SK-N-MC (cell line): Measurements from ENCODE around the gene TIAM1.
A peak's percentile ranks its signal among the peaks of the same experiment; 100 is the strongest.

Source experiments
- DNase-seq: peaks from one replicate; pipeline ENCODE4 v3.0.0-alpha.2; 2011; ENCODE audit warnings: low read depth, low spot score
- H3K27ac ChIP-seq: fragments of 200-600 bp; sonication (generic); 2 replicates; pipeline ENCODE4 v1.5.1; 2016; ENCODE audit warnings: mixed run types
- H3K36me3 ChIP-seq: fragments of 200-600 bp; sonication (generic); 2 replicates; pipeline ENCODE4 v1.6.1; 2017; ENCODE audit warnings: antibody characterized with exemption, low read length, mixed read lengths; ENCODE audit not compliant: insufficient read depth
- H3K4me3 ChIP-seq: fragments of 200-600 bp; sonication (generic); 2 replicates; pipeline ENCODE4 v1.5.1; 2016
- H3K9ac ChIP-seq: fragments of 200-600 bp; sonication (generic); 2 replicates; pipeline ENCODE4 v1.8.0; 2017; ENCODE audit warnings: mixed run types, mixed read lengths; ENCODE audit not compliant: insufficient read length
- H3K9me3 ChIP-seq: fragments of 200-600 bp; sonication (generic); 2 replicates; pipeline ENCODE4 v1.6.1; 2017; ENCODE audit warnings: low read depth, mild to moderate bottlenecking, antibody characterized with exemption, low read length, moderate library complexity, mixed read lengths
- EZH2 ChIP-seq: fragments of 200-600 bp; sonication (generic); IDR thresholded peaks from one replicate; pipeline ENCODE4 v1.6.1; 2017; ENCODE audit warnings: antibody characterized with exemption
- FOXP2 ChIP-seq: optimal IDR thresholded peaks from 2 replicates; pipeline ENCODE3; 2011; ENCODE audit warnings: mild to moderate bottlenecking, moderate library complexity; ENCODE audit not compliant: insufficient read depth; ENCODE audit errors: extremely low read length, control extremely low read depth
- POLR2AphosphoS5 ChIP-seq: IDR thresholded peaks from 2 replicates; pipeline ENCODE4 v1.6.1; 2012; ENCODE audit warnings: mild to moderate bottlenecking, low read depth, low read length, borderline replicate concordance

TIAM1 gene

DNA sequence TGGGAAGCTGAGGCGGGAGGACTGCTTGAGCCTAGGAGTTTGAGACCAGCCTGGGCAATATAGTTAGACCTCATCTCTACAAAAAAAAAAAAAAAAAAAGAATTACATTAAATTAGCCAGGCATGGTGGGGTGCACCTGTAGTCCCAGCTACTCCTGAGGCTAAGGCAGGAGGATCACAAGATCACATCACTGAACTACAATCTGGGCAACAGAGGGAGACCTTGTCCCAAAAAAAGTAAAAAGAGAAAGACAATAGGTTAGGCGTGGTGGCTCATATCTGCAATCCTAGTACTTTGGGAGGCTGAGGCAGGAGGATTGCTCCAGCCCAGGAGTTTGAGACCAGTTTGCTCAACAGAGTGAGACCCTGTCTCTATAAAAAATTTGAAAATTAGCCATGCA, 130.3 kb downstream of the TIAM1 start:
- no peak overlapping the region for H3K4me3 ChIP-seq
- no peak overlapping the region for H3K9ac ChIP-seq
- no peaks in the 10 kb centered on the region for H3K36me3 ChIP-seq
- H3K27ac ChIP-seq: no peak overlapping the region
- TF ChIP-seq POLR2AphosphoS5 (no peak), FOXP2 (no peak), EZH2 (no peak)
- no peak for DNase-seq
- no peaks in the 10 kb centered on the region for H3K9me3 ChIP-seq

DNA sequence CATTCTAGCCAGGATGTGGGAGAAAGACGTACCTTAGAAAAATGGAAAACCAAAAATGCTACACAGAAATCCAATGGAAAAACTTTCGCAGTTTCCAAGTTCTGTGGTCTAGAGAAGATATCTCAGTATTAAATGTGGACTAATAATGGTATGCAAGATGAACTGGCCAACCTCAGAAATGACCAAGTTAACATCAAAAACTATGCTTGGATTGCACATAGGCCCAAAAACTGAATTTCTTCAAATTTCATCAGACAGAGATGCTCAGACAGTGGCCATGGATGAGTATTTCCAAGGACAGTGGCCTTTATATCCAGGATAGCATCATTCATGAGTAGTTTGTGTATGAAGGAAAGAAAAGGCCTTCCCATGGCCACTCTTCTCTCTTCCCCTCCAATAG, 132.2 kb downstream of the TIAM1 start:
- TF ChIP-seq EZH2 (no peak), FOXP2 (no peak), POLR2AphosphoS5 (no peak)

DNA sequence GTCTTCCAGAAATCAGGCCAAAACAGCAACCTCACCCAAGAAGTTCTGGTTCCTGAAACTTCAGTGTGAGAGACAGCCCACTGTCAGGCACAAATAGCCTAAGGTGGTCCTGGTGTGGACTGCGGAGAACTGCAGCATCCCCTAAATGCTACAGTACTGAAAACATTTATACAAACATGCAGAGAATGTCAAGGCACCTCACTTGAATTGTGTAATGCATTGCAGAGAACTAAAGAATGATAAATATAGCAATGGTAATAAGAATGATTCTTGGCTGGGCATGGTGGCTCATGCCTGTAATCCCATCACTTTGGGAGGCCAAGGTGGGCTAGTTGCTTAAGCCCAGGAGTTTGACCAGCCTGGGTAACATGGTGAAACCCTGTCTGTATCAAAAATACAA, 138.6 kb downstream of the TIAM1 start:
- DNase-seq: no peak
- Histone ChIP-seq H3K9ac (no peak overlapping the region), H3K4me3 (no peak overlapping the region), H3K36me3 (no peaks in the 10 kb centered on the region), H3K27ac (no peak overlapping the region), H3K9me3 (no peaks in the 10 kb centered on the region)
- TF ChIP-seq FOXP2 (no peak), EZH2 (no peak), POLR2AphosphoS5 (no peak)

More for the DNA sequence above, 132.2 kb downstream of the TIAM1 start:
- H3K4me3 ChIP-seq: no peak overlapping the region
- no peaks in the 10 kb centered on the region for H3K9me3 ChIP-seq
- no peak overlapping the region for H3K27ac ChIP-seq
- H3K9ac ChIP-seq: no peak overlapping the region
- no peak for DNase-seq
- H3K36me3 ChIP-seq: no peaks in the 10 kb centered on the region

DNA sequence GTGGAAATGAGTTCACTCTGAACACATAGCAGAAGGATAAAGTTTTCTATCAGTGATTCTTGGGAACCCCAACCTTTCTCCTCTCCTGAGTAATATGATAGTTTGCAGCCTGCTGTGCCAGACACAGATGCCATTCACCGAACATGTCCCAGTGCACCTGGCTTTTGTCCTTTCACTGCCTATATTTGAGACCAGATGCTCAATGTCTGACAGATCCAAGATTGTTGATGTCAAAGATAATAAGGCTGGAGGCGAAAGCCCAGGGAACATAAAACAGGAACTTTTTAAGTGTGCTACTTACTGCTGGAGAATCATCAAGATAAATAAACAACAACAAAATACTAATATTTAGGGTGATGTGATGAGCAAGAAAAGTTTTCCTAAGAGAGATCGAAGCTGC, 139.3 kb downstream of the TIAM1 start:
- Histone ChIP-seq H3K4me3 (no peak overlapping the region), H3K36me3 (no peaks in the 10 kb centered on the region), H3K9me3 (no peaks in the 10 kb centered on the region), H3K9ac (no peak overlapping the region), H3K27ac (no peak overlapping the region)
- no peak for DNase-seq
- TF ChIP-seq EZH2 (no peak), POLR2AphosphoS5 (no peak), FOXP2 (no peak)

DNA sequence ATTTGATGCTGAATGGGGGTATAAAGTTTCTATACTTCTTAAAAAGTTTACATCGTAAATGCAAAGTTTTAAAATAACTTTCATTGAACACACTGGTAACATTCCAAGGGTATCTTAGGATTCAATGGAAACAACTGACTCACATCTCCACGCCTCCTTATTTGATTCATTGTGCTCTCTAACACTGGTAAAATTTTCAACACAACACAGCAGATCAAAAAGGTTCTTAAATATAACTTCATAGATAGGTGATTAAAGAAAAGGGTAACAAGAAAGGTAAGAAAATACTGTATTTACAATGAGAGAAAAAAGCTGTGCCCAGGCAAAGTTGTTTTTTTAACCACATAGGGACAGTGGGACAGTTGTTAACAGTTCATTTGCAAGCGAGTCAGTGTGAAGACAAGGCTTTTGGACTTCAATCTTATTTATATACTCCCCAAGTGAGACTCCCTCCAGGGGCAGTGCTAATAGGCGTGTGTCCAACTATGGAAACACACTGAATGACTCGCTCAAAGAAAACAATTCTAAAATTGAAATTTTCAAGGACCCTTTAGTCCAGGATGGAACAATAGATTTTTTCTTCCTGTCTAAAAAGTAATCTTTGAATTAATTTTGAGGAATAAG, 140.5 kb downstream of the TIAM1 start:
- Histone ChIP-seq H3K27ac (no peak overlapping the region), H3K4me3 (no peak overlapping the region), H3K9ac (no peak overlapping the region), H3K9me3 (no peaks in the 10 kb centered on the region), H3K36me3 (no peaks in the 10 kb centered on the region)
- DNase-seq: no peak
- TF ChIP-seq FOXP2: no peak
- TF ChIP-seq EZH2: no peak
- no peak for TF ChIP-seq POLR2AphosphoS5

DNA sequence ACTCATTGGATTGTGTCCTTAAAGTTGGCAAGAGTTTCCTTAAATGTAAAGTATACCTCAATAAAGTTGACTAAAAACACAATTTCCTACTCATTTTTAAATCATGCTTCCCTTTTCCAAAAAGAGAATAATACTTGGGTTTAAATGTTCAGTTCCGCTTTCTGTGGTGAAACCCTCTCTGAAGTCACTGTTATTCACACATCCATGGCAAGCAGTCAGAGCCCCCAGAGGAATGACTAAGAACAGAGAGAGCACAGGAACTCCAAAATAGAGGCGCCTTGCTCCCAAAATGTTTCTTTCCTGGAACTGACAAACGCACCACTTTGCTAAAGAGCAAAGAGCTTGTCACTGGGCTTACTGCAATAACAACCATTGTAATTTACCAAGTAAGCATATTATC, 142.5 kb downstream of the TIAM1 start:
- Histone ChIP-seq H3K4me3 (no peak overlapping the region), H3K9me3 (no peaks in the 10 kb centered on the region)
- no peak for DNase-seq

DNA sequence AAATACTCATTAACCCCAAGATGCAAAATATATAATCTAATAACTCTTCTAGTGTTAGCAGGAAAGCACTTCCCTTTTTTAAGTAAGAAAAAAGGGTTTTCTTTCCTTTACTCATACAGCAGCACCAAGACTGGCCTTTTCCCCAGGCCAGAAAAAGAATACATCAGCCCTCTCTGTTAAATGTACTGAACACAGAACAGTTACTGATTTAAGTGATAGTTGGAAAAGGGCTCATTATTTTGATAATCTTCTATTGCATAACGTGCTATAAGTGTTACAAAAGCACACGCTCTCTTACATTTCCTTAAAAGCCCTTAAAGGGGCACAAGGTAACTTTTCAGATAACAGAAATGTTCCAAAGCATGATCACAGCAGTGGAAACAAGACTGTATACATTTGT, 142.9 kb downstream of the TIAM1 start:
- H3K9me3 ChIP-seq: no peaks in the 10 kb centered on the region
- H3K9ac ChIP-seq: no peak overlapping the region
- no peaks in the 10 kb centered on the region for H3K36me3 ChIP-seq
- no peak overlapping the region for H3K4me3 ChIP-seq
- TF ChIP-seq POLR2AphosphoS5 (no peak), EZH2 (no peak), FOXP2 (no peak)
- H3K27ac ChIP-seq: no peak overlapping the region
- no peak for DNase-seq

More for the DNA sequence above, 142.5 kb downstream of the TIAM1 start:
- no peak for TF ChIP-seq EZH2
- TF ChIP-seq POLR2AphosphoS5: no peak
- TF ChIP-seq FOXP2: no peak
- no peak overlapping the region for H3K9ac ChIP-seq
- H3K36me3 ChIP-seq: no peaks in the 10 kb centered on the region
- H3K27ac ChIP-seq: no peak overlapping the region

DNA sequence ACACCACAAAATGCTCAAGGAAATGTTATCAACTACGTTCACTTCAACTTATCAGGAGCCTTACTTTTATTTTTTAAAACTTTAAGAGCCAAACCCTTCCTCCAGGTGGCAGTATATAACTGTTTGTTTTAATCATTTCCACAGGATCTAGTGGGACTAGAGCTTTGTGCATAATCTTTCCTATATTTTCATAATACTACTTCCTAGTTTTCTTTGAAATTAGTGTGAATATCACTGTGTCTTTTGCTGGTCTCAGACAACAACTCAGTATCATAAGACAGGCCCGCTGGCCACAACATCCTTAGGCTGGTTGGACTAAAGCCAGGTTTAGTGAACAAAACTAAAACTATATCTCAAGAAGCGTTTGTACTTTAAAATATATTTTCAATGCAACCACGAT, 145.5 kb downstream of the TIAM1 start:
- Histone ChIP-seq H3K36me3 (no peaks in the 10 kb centered on the region), H3K4me3 (no peak overlapping the region), H3K9ac (no peak overlapping the region), H3K27ac (no peak overlapping the region), H3K9me3 (no peaks in the 10 kb centered on the region)
- DNase-seq: peak; percentile 20
- TF ChIP-seq FOXP2: no peak
- TF ChIP-seq EZH2: no peak
- no peak for TF ChIP-seq POLR2AphosphoS5

DNA sequence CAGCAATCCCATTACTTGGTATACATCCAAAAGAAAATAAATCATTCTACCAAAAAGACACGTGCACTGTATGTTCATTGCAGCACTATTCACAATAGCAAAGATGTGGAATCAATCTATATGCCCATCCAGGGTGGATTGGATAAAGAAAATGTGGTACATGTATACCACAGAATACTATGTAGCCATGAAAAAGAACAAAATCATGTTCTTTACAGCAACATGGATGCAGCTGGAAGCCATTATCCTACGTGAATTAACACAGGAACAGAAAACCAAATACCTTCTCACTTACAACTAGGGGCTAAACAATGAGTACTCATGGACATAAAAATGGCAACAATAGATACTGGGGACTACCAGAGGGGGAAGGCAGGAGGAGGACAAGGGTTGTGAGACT, 147.3 kb downstream of the TIAM1 start:
- Histone ChIP-seq H3K27ac (no peak overlapping the region), H3K9me3 (no peaks in the 10 kb centered on the region), H3K4me3 (no peak overlapping the region), H3K9ac (no peak overlapping the region), H3K36me3 (no peaks in the 10 kb centered on the region)
- TF ChIP-seq POLR2AphosphoS5 (no peak), EZH2 (no peak), FOXP2 (no peak)
- no peak for DNase-seq
